Bronchial epithelial cell (primary cell): ENCODE results near the gene TSPAN18. TPM values are rescaled to one million over a fixed set of nuclear protein-coding genes. Genes with fewer than 3 reads are reported as not detected.

Experiments used
- DNase-seq: peaks from one replicate; pipeline ENCODE4 v3.0.0-alpha.2; 2010; ENCODE audit warnings: low read depth
- FAIRE-seq: peaks from 2 replicates; lab custom pipeline; 2011; peaks lifted over from hg19 to GRCh38; lab: Jason Lieb, UNC
- H3K27me3 ChIP-seq: 2 replicates; pipeline ENCODE4 v1.5.1; 2011; ENCODE audit warnings: low read length; ENCODE audit not compliant: control insufficient read depth, insufficient read depth
- H3K36me3 ChIP-seq: 2 replicates; pipeline ENCODE4 v1.5.1; 2011; ENCODE audit warnings: low read length; ENCODE audit not compliant: control insufficient read depth, insufficient read depth
- H3K4me3 ChIP-seq: 2 replicates; pipeline ENCODE4 v1.5.1; 2011; ENCODE audit warnings: mild to moderate bottlenecking, low read depth, low read length, control low read depth
- total RNA-seq: library from RNA; depleted of rRNA; stranded (reverse); fragments of >200 nt; gene quantifications from 2 replicates; pipeline ENCODE4 v1.2.1, GENCODE V29; 2014
- TF ChIP-seq, protein P1 (sequence below): IDR thresholded peaks from 2 replicates; pipeline ENCODE4 v1.5.1; 2011; ENCODE audit warnings: mild to moderate bottlenecking, moderate library complexity, low read length, control low read depth, inconsistent platforms; ENCODE audit not compliant: insufficient read depth, severe bottlenecking

Gene TSPAN18
- total RNA-seq, 1 donor from 2014 or later = not detected

DNA sequence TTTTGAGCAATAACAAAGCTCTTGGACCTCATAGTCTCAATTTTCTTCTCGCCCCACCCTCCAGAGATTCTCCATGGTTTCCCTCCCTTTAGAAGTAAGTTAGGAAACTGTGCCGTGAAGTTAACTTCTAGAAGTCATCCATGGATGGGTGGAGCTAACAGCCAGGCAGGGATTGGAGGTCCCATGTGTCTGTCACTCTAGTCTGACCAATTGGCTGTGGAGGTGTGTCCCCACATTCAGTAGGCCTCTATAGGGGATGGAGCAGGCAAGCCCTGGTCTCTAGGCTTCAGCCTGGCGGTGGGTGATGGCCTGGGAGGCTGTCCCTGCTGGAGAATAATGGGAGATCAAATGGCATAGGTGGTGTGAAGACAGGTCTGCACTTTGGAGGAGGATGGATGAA, 173.2 kb downstream of the TSPAN18 start:
- TF ChIP-seq, protein P1, sequence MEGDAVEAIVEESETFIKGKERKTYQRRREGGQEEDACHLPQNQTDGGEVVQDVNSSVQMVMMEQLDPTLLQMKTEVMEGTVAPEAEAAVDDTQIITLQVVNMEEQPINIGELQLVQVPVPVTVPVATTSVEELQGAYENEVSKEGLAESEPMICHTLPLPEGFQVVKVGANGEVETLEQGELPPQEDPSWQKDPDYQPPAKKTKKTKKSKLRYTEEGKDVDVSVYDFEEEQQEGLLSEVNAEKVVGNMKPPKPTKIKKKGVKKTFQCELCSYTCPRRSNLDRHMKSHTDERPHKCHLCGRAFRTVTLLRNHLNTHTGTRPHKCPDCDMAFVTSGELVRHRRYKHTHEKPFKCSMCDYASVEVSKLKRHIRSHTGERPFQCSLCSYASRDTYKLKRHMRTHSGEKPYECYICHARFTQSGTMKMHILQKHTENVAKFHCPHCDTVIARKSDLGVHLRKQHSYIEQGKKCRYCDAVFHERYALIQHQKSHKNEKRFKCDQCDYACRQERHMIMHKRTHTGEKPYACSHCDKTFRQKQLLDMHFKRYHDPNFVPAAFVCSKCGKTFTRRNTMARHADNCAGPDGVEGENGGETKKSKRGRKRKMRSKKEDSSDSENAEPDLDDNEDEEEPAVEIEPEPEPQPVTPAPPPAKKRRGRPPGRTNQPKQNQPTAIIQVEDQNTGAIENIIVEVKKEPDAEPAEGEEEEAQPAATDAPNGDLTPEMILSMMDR = no peak
- FAIRE-seq = no peak
- H3K36me3 ChIP-seq = no peaks in the 10 kb centered on the region
- no peak overlapping the region for H3K4me3 ChIP-seq
- no peaks in the 10 kb centered on the region for H3K27me3 ChIP-seq
- peak; percentile 31 for DNase-seq

DNA sequence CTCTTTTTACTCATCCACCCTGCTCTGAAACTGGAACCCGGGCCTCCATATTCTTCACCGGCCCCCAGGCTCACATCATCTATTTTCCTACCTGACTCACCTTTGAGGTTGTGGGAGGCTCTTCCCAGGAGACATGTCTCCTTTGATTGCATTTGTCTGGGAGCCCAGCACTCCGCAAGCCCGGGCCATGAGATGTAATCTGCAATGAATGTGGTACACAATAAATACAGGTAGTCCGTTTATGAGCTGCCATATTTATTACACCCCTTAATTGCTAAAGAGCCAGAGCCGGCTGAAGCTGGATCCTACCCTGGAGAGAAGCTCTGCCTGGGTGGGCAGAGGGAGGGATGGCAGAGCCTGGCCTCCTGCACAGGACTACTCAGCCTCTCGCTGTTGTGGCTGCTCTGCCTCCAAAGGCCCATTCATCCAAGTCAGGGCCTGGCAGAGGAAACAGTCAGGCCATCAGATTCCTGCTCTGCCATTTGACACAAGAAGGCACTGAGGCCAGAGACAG, 174.4 kb downstream of the TSPAN18 start:
- FAIRE-seq = no peak
- Histone ChIP-seq H3K27me3 (no peaks in the 10 kb centered on the region), H3K4me3 (no peak overlapping the region), H3K36me3 (no peaks in the 10 kb centered on the region)
- DNase-seq = no peak
- TF ChIP-seq, protein P1 = no peak

DNA sequence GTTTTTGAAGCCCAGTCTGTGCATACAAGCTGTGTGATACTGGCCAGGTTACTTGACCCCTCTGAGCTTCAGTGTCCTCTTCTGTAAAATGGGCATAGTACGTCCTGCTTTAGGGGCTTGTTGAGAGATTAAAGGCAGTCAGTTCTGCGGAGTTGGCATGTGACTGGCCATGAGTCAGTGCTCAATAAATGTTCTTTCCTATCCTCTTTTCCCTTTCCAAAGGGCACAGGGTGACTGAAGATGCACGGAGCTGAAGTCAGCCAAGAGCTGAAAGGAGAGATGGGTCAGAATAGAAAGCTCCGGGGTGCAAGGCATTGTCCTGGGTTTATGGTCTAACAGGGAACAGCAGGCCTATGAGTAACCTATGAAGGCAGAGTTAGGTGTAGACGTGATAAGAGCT, 175.0 kb downstream of the TSPAN18 start:
- Histone ChIP-seq H3K36me3 (no peaks in the 10 kb centered on the region), H3K4me3 (no peak overlapping the region), H3K27me3 (no peaks in the 10 kb centered on the region)
- no peak for DNase-seq
- FAIRE-seq = peak; percentile 58
- TF ChIP-seq, protein P1 = no peak

DNA sequence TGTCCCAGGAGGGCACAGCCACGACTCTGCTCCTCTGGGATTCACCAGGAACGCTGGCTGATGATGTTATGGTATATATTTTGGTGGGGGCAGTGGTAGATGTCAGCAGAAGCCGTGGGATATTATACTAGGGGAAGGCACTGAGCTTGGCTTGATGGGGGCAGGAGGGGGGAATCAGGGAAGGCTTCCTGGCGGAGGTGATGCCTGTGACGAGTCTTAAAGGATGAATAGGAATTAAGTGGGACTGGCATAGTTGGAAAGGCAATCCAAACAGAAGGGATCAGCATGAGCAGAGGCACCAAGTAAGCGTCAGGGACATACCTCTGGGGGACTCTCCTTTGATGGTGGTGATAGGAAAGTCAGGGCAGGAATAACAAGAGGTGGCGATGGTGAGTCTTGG, 176.3 kb downstream of the TSPAN18 start:
- no peak overlapping the region for H3K4me3 ChIP-seq
- no peaks in the 10 kb centered on the region for H3K27me3 ChIP-seq
- no peaks in the 10 kb centered on the region for H3K36me3 ChIP-seq
- TF ChIP-seq, protein P1 = no peak
- FAIRE-seq = no peak
- no peak for DNase-seq

DNA sequence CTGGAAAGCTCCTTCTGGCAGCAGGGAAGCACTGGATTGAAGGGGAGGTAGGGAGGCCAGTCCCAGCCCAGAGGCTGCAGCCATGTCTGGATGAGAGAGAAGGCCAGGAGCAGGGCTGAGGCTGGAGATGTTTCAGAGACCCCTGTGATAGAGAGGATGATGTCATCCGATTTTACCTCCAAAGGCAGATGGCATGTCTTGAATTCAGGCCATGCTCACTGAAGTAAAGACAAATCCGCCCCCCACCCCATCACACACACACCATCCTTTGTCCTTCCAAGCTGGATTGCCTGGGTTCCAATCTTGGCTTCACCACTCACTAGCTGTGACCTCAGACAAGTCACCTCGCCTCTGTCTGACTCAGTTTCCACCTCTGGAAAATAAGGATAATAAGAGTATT, 176.8 kb downstream of the TSPAN18 start:
- FAIRE-seq = no peak
- DNase-seq = no peak
- no peak overlapping the region for H3K4me3 ChIP-seq
- no peaks in the 10 kb centered on the region for H3K36me3 ChIP-seq
- TF ChIP-seq, protein P1 = no peak
- no peaks in the 10 kb centered on the region for H3K27me3 ChIP-seq
